Vagina (tissue), 2 donors: ENCODE data around the gene EXD2.

Source experiments
- POLR2A ChIP-seq, 2 donors: fragments of 450-650 bp; IDR thresholded peaks; one replicate each; pipeline ENCODE4 v1.6.1; 2017; ENCODE audit warnings: antibody characterized with exemption in 2 of 2, mild to moderate bottlenecking in 2 of 2, moderate library complexity in 2 of 2
- POLR2AphosphoS5 ChIP-seq, 2 donors: sonication (generic); formaldehyde crosslinking; IDR thresholded peaks; one replicate each; pipeline ENCODE4 v1.9.0; 2017; ENCODE audit warnings: antibody characterized with exemption in 2 of 2, mild to moderate bottlenecking in 2 of 2, low read depth in 1 of 2; ENCODE audit not compliant: insufficient read depth in 1 of 2
- TF ChIP-seq, protein P1 (sequence below), 3 experiments: fragments of 450-650 bp in 2 of 3; fragments of 200-600 bp in 1 of 3; sonication (generic) in 1 of 3; IDR thresholded peaks; one replicate each; pipeline ENCODE4 v1.5.1; 2017 to 2019; ENCODE audit warnings: antibody characterized with exemption in 3 of 3, mild to moderate bottlenecking in 2 of 3, moderate library complexity in 2 of 3

DNA sequence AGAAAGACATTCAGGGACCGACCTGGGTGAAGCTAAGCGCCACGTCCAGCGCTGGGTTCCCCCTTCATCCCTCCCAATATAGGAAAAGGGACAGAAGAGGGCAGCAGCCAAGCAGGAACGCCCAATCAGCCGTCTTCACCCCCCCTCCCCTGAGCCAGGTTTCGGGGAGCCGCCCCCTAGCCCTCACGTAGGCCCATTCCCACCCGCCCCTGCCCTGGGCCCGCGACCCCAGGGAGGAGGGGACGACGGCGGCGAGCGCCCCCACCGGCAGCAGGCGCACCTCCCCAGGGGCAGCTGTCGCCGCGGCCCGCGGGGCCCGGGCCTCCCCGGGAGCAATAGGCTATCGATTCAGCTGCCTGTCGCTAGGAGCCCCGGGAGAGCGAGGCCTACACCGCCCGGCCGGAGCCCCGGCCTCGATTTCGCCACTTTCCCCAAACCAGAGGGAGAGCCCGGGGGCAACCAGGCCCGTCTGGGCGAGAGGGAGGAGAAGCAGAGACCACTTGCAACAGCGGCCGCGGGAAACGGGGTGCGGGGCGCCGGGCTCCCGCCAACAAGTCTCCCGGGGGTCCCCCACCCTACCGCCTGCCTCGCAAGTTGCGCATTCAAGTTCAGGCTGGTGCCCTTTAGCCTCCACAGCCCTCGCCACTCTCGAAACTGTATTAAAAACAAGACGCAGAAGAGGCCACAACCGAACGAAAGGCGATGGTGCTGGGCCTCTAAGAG is 39.7 kb upstream of the EXD2 start:
- TF ChIP-seq, protein P1, sequence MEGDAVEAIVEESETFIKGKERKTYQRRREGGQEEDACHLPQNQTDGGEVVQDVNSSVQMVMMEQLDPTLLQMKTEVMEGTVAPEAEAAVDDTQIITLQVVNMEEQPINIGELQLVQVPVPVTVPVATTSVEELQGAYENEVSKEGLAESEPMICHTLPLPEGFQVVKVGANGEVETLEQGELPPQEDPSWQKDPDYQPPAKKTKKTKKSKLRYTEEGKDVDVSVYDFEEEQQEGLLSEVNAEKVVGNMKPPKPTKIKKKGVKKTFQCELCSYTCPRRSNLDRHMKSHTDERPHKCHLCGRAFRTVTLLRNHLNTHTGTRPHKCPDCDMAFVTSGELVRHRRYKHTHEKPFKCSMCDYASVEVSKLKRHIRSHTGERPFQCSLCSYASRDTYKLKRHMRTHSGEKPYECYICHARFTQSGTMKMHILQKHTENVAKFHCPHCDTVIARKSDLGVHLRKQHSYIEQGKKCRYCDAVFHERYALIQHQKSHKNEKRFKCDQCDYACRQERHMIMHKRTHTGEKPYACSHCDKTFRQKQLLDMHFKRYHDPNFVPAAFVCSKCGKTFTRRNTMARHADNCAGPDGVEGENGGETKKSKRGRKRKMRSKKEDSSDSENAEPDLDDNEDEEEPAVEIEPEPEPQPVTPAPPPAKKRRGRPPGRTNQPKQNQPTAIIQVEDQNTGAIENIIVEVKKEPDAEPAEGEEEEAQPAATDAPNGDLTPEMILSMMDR (IDR thresholded peaks at IDR 0.05): peak; percentile 21 to 33 (median 29)
- TF ChIP-seq POLR2A (IDR thresholded peaks at IDR 0.05): peak in 1 of 2 donors; percentile 3
- TF ChIP-seq POLR2AphosphoS5 (IDR thresholded peaks at IDR 0.05; ENCODE audit: insufficient read depth in 1 of 2, low read depth in 1 of 2): peak in 1 of 2 donors; percentile 58
